GM12878 (cell line): ENCODE measurements around the gene ANKRD13B. TPM values are rescaled to one million over a fixed set of nuclear protein-coding genes. Genes with fewer than 3 reads are reported as not detected.

ENCODE experiments used
- ATF2 ChIP-seq: IDR thresholded peaks from 2 replicates; pipeline ENCODE4 v1.6.1; 2012; ENCODE audit warnings: low read length, inconsistent platforms
- BCL3 ChIP-seq: IDR thresholded peaks from 2 replicates; pipeline ENCODE4 v1.6.1; 2011; ENCODE audit warnings: borderline replicate concordance, low read depth, mild to moderate bottlenecking, moderate library complexity, low read length; ENCODE audit not compliant: insufficient read depth, poor library complexity, severe bottlenecking
- CHD4 ChIP-seq: fragments of 200-600 bp; sonication (generic); IDR thresholded peaks from 2 replicates; pipeline ENCODE4 v1.6.1; 2016; ENCODE audit warnings: mild to moderate bottlenecking
- CREB1 ChIP-seq: IDR thresholded peaks from 2 replicates; pipeline ENCODE4 v1.6.1; 2012; ENCODE audit warnings: low read depth, mild to moderate bottlenecking, inconsistent platforms
- E2F8 ChIP-seq: fragments of 450-650 bp; IDR thresholded peaks from 2 replicates; pipeline ENCODE4 v1.6.1; 2018; ENCODE audit warnings: mild to moderate bottlenecking, low read depth, moderate library complexity; ENCODE audit not compliant: partially characterized antibody
- EP300 ChIP-seq, 2 experiments: fragments of 150-350 bp in 1 of 2; IDR thresholded peaks; 2 replicates each; pipeline ENCODE4 v1.6.1; 2011 to 2012; ENCODE audit warnings: low read depth in 2 of 2, low read length in 2 of 2, borderline replicate concordance in 1 of 2, improper control_type of control experiment in 1 of 2, inconsistent platforms in 1 of 2; ENCODE audit not compliant: control insufficient read depth in 1 of 2
- KDM1A ChIP-seq: fragments of 200-600 bp; sonication (generic); IDR thresholded peaks from 2 replicates; pipeline ENCODE4 v1.6.1; 2016; ENCODE audit warnings: borderline replicate concordance
- NBN ChIP-seq: fragments of 450-650 bp; IDR thresholded peaks from 2 replicates; pipeline ENCODE4 v1.6.1; 2016
- NFIC ChIP-seq: IDR thresholded peaks from 2 replicates; pipeline ENCODE4 v1.6.1; 2012; ENCODE audit warnings: low read depth, mild to moderate bottlenecking, inconsistent platforms, low read length, moderate library complexity
- NFXL1 ChIP-seq: fragments of 450-650 bp; IDR thresholded peaks from 2 replicates; pipeline ENCODE4 v1.6.1; 2017; ENCODE audit warnings: antibody characterized with exemption, mild to moderate bottlenecking, borderline replicate concordance
- PKNOX1 ChIP-seq: fragments of 450-650 bp; IDR thresholded peaks from 2 replicates; pipeline ENCODE4 v1.6.1; 2016; ENCODE audit warnings: mild to moderate bottlenecking
- RCOR1 ChIP-seq: conservative IDR thresholded peaks from 2 replicates; pipeline ENCODE4 v1.6.1; 2012; ENCODE audit warnings: low read depth, low read length, improper control_type of control experiment
- RELB ChIP-seq: fragments of 450-650 bp; IDR thresholded peaks from 2 replicates; pipeline ENCODE4 v1.6.1; 2017; ENCODE audit warnings: low read depth, mild to moderate bottlenecking, moderate library complexity
- RFX5 ChIP-seq: IDR thresholded peaks from 2 replicates; pipeline ENCODE4 v1.6.1; 2011; ENCODE audit warnings: low read depth, low read length, improper control_type of control experiment
- SMAD1 ChIP-seq: fragments of 450-650 bp; IDR thresholded peaks from 2 replicates; pipeline ENCODE4 v1.6.1; 2018; ENCODE audit warnings: mild to moderate bottlenecking, low read depth; ENCODE audit not compliant: partially characterized antibody
- SRF ChIP-seq, 2 experiments: IDR thresholded peaks; 2 replicates each; pipeline ENCODE4 v1.6.1; 2011; ENCODE audit warnings: low read depth in 2 of 2, low read length in 2 of 2, mild to moderate bottlenecking in 1 of 2, moderate library complexity in 1 of 2
- STAT3 ChIP-seq: IDR thresholded peaks from 2 replicates; pipeline ENCODE4 v1.6.1; 2011; ENCODE audit warnings: low read depth, low read length, improper control_type of control experiment
- SUPT20H ChIP-seq: IDR thresholded peaks from 2 replicates; pipeline ENCODE4 v1.6.1; 2011; ENCODE audit warnings: low read depth, mild to moderate bottlenecking, low read length, moderate library complexity, borderline replicate concordance; ENCODE audit not compliant: control insufficient read depth
- TAF1 ChIP-seq: IDR thresholded peaks from 2 replicates; pipeline ENCODE4 v1.6.1; 2011; ENCODE audit warnings: mild to moderate bottlenecking, low read depth, low read length, borderline replicate concordance
- TBL1XR1 ChIP-seq: IDR thresholded peaks from 2 replicates; pipeline ENCODE4 v1.6.1; 2012; ENCODE audit warnings: low read depth, low read length, improper control_type of control experiment
- YBX1 ChIP-seq: fragments of 450-650 bp; IDR thresholded peaks from 2 replicates; pipeline ENCODE4 v1.6.1; 2016; ENCODE audit warnings: antibody characterized with exemption
- ZSCAN29 ChIP-seq: fragments of 450-650 bp; IDR thresholded peaks from 2 replicates; pipeline ENCODE4 v1.6.1; 2017; ENCODE audit warnings: mild to moderate bottlenecking, moderate library complexity
- polyA plus RNA-seq, 11 experiments: library from polyadenylated mRNA; depleted of rRNA in 4 of 11; unstranded in 6 of 11; stranded (reverse) in 5 of 11; fragments of >200 nt; fragmentation: Nextera tagmentation in 4 of 11; fragmentation: Illumina TruSeq in 1 of 11; extraction: Ambion mirVana in 4 of 11; extraction: Trizol in 1 of 11; gene quantifications; 1 replicate in 1 of 11; 2 replicates in 10 of 11; pipeline versions ENCODE4 v1.2.1 to v1.2.3, GENCODE V29; 2011 to 2016; ENCODE audit warnings: inconsistent platforms in 2 of 11, missing spikeins in 2 of 11, low read depth in 1 of 11
- total RNA-seq, 4 experiments: library from RNA; depleted of rRNA in 3 of 4; stranded (reverse); fragments of >200 nt in 3 of 4; fragmentation: Illumina TruSeq in 1 of 4; extraction: Trizol in 1 of 4; gene quantifications; 2 replicates each; pipeline versions ENCODE4 v1.2.1 to v1.2.3, GENCODE V29; 2013 to 2021

Gene ANKRD13B
- total and polyA plus RNA-seq, 10 of the 15 experiments (the other 5 are each of a cell fraction or from before 2014, with no cell fraction given), result 0.18 to 15.0 (median 2.8) TPM

- TF ChIP-seq ATF2 (no peak), YBX1 (no peak), E2F8 (no peak), RELB (no peak), NFIC (no peak), CREB1 (no peak), CHD4 (no peak), NFXL1 (no peak), ZSCAN29 (no peak), NBN (no peak), KDM1A (no peak), BCL3 (no peak), PKNOX1 (no peak), SRF (IDR thresholded peaks at IDR 0.05; ENCODE audit: low read depth in 2 of 2, low read length in 2 of 2) (peak; percentile 78 to 81; a peak in 3 of 4 replicates), TAF1 (no peak), RCOR1 (no peak), RFX5 (no peak), EP300 (IDR thresholded peaks at IDR 0.05; ENCODE audit: borderline replicate concordance in 1 of 2, control insufficient read depth in 1 of 2, low read depth in 2 of 2, low read length in 2 of 2) (no peak), STAT3 (no peak), TBL1XR1 (no peak), SMAD1 (no peak), SUPT20H (no peak)
Measured at GRCh38 chr17:29622337-29623282, 29.7 kb downstream of the ANKRD13B start, which contains the start of gene CORO6 (continued).
